Measurements from ENCODE around the gene CCL22. TPM values are rescaled to one million over a fixed set of nuclear protein-coding genes. Genes with fewer than 3 reads are reported as not detected.

Gene CCL22, protein sequence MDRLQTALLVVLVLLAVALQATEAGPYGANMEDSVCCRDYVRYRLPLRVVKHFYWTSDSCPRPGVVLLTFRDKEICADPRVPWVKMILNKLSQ
- polyA plus RNA-seq = 0.20 TPM

DNA sequence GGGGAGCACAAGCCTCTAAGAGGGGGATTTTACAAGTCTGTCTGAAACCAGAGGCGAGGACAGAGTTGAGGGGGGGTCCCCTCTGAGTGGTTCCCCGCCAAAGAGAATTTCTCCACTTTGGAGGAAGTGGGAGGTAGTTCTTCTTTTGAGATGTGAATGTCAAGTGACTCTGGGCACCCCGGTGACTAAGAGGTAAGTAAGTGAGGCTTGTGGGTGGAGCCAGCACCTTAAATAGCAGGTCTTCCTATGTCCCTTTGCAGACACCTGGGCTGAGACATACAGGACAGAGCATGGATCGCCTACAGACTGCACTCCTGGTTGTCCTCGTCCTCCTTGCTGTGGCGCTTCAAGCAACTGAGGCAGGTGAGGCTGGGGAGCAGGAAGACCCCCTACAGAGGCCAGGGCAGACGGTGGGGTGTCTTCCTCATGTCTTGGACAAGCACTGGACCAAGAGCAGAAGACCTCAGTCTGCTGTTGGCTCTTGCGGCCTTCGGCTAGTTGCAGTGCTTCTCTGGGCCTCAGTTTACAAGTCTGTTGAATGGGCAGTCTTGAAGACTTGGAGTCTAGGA lies at the start of gene CCL22:
TSS of gene CCL22 (plus strand) at position 257 of the 569 bp plus-strand sequence. CDS start at position 291, 34 bp downstream.
- Mint-ChIP-seq H3K27ac (peak within 1 kb of the TSS in 1 of 3 donors; percentile 54), H3K4me1 (peaks cover 14 to 18% (median 15%) of the 10 kb centered on the region in 3 donors), H3K36me3 (no peaks in the 10 kb centered on the region), H3K27me3 (peaks cover 5% of the 10 kb centered on the region), H3K4me3 (peak within 1 kb of the TSS in 2 of 4 donors; percentile 4 to 80), H3K9me3 (no peaks in the 10 kb centered on the region)

DNA sequence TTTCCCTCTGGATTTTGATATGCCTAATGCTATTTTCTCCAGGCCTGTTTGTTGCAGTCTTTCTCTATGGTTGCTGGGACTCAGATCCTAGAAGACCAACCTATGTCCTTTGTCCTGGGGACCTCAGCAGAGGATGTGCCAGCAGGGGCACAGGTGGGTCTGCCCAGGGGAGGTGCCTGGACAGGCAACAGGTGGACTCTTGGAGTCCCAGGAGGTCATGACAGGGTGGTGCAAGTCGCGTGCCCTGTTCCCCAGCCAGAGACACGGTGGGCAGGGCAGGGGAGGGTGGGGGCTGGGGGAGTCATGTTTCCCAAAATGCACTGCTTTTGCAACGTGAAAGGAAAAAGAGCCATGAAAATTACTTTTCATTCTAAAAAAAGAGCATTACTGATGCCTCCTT lies 47.8 kb upstream of the CCL22 start:
- Mint-ChIP-seq H3K27ac (no peak overlapping the region), H3K36me3 (no peaks in the 10 kb centered on the region), H3K9me3 (no peaks in the 10 kb centered on the region), H3K4me3 (no peak overlapping the region), H3K27me3 (peaks cover 1% of the 10 kb centered on the region), H3K4me1 (peaks cover 8 to 12% (median 10%) of the 10 kb centered on the region in 3 donors)

DNA sequence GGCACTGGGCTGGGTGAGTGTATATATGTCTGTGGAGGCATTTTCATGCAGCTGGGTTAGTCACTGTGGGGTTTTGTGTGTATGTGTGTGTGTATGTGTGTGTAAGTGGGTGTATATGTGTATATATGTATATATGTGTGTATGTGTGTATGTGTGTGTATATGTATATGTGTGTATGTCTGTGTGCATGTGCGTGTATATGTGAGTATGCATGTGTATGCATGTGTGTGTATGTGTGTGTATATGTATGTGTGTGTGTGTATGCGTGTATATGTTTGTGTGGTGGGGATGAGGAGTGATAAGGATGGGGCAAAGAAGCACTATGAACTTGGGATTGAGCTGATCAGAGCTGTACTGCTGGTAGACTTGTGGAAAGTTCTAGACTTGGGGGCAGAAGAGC lies 45.1 kb upstream of the CCL22 start:
- Mint-ChIP-seq H3K27me3 (peaks cover 1% of the 10 kb centered on the region), H3K27ac (no peak overlapping the region), H3K4me3 (no peak overlapping the region), H3K4me1 (peaks cover 8 to 12% (median 10%) of the 10 kb centered on the region in 3 donors), H3K36me3 (no peaks in the 10 kb centered on the region), H3K9me3 (no peaks in the 10 kb centered on the region)

DNA sequence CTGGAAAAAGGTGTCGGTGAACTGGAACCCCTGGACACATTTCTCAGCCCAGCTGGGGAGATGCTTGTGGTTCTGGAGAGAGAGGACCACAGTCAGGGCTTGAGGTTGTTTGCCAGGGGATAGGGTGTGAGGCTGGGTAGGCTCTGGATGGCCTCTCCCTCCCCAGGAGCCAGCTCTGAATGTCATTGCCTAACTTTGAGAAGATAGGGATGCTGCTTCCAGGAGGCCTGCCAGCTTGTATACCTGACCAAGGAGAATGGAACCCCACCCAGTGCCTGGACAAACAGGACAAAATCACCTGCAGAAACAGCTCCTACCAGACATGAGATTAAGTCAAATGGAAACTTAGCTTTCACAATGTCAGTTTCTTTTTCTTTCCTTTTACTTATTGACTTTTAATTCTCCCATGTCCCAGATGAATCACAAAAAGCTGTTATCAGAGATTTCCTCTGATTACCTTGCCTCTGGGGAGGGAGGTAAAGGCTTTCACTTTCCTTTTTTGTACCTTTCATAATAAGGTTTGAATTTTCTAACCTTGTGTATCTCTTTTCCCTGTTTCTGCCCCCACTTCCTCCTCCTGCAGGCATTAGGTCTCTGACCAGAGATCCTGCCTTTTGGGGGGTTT lies 44.3 kb upstream of the CCL22 start:
- Mint-ChIP-seq H3K27me3 (peaks cover 1% of the 10 kb centered on the region), H3K27ac (no peak overlapping the region), H3K4me3 (peak overlapping the region in 1 of 4 donors; percentile 77), H3K4me1 (peaks cover 8 to 12% (median 10%) of the 10 kb centered on the region in 3 donors), H3K36me3 (no peaks in the 10 kb centered on the region), H3K9me3 (no peaks in the 10 kb centered on the region)

DNA sequence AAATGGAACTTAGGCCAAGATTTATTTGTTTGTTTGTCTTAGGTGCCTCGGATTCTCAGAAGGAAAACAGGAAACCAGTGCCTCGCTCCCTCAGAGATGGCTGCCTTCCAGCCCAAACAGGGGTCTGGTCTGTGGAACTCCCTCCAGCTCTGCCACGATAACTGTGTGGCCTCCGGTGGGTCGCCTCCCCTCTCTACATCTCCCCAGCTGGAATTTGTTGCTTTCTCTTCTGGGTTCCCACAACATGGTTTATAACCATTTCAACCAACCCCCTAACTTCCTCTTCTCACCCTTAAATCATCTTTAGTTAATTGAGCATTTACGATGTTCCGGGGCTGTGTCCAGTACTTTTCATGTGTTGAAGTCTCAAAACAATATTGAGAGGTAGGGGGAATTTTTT lies 43.2 kb upstream of the CCL22 start:
- Mint-ChIP-seq H3K36me3 (no peaks in the 10 kb centered on the region), H3K9me3 (no peaks in the 10 kb centered on the region), H3K27ac (no peak overlapping the region), H3K4me3 (no peak overlapping the region), H3K4me1 (peaks cover 7 to 12% (median 8%) of the 10 kb centered on the region in 3 donors), H3K27me3 (peaks cover 1% of the 10 kb centered on the region)

DNA sequence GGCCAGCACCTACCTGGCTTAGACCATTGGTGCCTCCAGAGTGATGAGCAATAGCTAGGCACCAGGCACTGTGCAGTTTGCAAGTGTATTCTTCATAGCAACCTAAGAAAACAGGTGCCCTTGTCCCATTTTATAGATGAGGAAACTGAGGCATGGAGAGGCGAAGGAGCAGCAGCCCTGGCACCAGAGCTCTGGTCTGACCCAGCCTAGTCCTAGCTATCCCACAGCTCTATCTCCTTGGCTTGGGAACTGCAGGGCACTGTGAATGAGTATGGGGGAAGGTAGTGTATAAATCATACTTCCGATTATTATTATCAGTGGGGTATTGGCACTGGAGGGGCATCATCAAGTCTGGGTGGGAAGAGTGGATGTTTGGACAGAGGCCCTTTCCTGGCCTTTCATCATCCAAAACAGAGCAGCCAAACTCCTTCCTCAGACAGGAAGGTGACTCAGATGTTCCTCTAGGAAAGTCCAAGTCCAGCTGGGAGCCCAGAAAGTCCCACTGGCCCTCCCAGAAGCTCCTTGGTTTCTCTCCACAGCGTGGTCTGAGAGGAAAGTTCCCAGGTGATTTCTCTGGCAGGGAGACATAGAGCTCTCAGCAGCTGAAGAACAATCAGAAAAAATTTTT lies 42.1 kb upstream of the CCL22 start:
- H3K36me3 Mint-ChIP-seq = no peaks in the 10 kb centered on the region
- peaks cover 7 to 12% (median 8%) of the 10 kb centered on the region in 3 donors for H3K4me1 Mint-ChIP-seq
- no peaks in the 10 kb centered on the region for H3K9me3 Mint-ChIP-seq
- no peak overlapping the region for H3K27ac Mint-ChIP-seq
- peak overlapping the region in 1 of 4 donors; percentile 59 for H3K4me3 Mint-ChIP-seq
- H3K27me3 Mint-ChIP-seq = peaks cover 1% of the 10 kb centered on the region

DNA sequence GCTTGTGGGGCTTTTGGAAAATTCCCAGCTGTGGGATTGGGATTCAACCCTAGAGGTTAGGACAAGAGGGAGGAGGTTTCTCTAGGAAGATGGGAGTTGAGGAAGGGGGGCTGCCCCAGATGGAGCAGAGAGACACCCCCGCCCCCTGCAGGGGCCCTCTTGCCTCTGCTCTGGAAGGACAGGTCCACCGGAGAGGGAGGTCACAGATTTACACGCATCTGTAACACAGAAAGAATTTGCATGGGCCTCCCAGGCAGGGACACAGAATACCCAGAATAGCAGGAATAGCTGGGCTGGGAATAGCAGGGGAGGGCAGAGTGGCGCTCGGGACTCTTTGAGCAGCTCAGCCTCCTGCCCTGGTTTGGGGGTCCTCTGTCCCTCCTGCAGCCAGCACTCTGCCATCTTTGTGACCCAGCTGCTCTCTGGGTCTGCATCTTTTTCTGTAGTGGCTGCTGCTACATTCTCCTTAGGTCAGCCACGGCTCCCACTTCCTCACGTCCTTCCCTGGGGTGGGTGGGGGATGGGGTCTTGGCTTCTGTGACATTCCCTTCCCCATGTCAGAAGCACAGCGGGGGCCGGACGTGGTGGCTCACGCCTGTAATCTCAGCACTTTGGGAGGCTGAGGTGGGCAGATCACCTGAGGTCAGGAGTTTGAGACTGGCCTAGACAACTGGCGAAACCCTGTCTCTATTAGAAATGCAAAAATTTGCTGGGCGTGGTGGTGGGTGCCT lies 40.2 kb upstream of the CCL22 start:
- H3K4me1 Mint-ChIP-seq = peaks cover 7 to 13% (median 9%) of the 10 kb centered on the region in 3 donors
- H3K4me3 Mint-ChIP-seq = no peak overlapping the region
- H3K9me3 Mint-ChIP-seq = no peaks in the 10 kb centered on the region
- H3K27me3 Mint-ChIP-seq = no peaks in the 10 kb centered on the region
- H3K27ac Mint-ChIP-seq = no peak overlapping the region
- H3K36me3 Mint-ChIP-seq = no peaks in the 10 kb centered on the region

DNA sequence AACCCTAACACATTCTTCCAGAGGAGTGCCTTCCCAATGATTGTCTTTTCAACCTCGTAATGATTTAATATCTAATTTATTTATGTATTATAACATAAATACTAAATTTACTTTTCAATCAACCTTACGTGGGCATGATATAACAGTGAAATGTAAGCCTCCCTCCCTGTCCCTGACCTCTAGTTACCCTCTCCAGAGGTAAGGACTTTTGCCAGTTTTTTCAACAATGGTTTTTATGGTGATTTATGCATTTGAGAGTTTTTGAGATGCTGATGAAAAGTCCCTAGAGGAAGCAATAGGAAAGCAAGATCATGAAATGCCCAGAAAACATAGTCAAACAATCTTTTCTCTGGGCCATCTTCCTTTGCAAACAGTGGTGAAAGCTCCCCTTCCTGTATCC lies 38.9 kb upstream of the CCL22 start:
- Mint-ChIP-seq H3K4me1 (peaks cover 5 to 12% (median 5%) of the 10 kb centered on the region in 3 donors), H3K36me3 (no peaks in the 10 kb centered on the region), H3K4me3 (no peak overlapping the region), H3K9me3 (no peaks in the 10 kb centered on the region), H3K27me3 (no peaks in the 10 kb centered on the region), H3K27ac (no peak overlapping the region)

DNA sequence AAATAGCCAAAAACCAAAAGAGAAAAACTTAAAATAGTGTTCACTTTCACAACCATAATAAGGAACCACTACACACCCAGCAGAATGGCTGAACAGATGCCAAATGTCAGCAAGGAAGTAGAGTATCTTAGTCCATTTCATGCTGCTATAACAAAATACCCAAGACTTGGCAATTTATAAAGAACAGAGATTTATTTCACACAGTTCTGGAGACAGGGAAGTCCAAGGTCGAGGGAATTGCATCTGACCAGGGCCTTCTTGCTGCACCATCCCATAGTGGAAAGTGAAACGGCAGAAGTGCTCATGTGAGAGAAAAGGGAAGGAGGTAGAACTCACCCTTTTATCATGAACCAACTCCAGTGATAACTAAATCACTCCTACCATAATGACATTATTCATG lies 33.8 kb upstream of the CCL22 start:
- Mint-ChIP-seq H3K4me1 (peaks cover 7 to 12% (median 8%) of the 10 kb centered on the region in 3 donors), H3K36me3 (no peaks in the 10 kb centered on the region), H3K4me3 (no peak overlapping the region), H3K27ac (peak overlapping the region in 1 of 3 donors; percentile 63), H3K9me3 (peaks cover 0 to 3% (median 0%) of the 10 kb centered on the region in 3 donors), H3K27me3 (no peaks in the 10 kb centered on the region)

DNA sequence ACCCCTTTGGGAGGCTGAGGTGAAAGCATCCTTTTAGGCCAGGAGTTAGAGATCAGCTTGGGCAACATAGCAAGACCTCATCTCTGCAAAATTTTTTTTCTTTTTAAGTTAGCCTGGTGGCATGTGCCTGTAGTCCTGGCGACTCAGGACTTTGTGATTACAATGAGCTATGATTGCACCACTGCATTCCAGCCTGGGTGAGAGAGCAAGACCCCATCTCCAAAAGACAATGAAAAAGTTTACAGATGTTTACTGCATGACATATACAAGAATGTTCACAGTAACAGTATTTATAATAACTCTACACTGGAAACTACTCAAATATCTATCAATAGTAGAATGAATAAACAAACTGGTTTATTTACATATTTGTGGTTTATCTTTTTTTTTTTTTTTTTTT lies 33.1 kb upstream of the CCL22 start:
- no peaks in the 10 kb centered on the region for H3K27me3 Mint-ChIP-seq
- H3K4me1 Mint-ChIP-seq = peaks cover 7 to 12% (median 8%) of the 10 kb centered on the region in 3 donors
- H3K9me3 Mint-ChIP-seq = peaks cover 0 to 3% (median 0%) of the 10 kb centered on the region in 3 donors
- no peak overlapping the region for H3K4me3 Mint-ChIP-seq
- H3K36me3 Mint-ChIP-seq = no peaks in the 10 kb centered on the region
- H3K27ac Mint-ChIP-seq = no peak overlapping the region

DNA sequence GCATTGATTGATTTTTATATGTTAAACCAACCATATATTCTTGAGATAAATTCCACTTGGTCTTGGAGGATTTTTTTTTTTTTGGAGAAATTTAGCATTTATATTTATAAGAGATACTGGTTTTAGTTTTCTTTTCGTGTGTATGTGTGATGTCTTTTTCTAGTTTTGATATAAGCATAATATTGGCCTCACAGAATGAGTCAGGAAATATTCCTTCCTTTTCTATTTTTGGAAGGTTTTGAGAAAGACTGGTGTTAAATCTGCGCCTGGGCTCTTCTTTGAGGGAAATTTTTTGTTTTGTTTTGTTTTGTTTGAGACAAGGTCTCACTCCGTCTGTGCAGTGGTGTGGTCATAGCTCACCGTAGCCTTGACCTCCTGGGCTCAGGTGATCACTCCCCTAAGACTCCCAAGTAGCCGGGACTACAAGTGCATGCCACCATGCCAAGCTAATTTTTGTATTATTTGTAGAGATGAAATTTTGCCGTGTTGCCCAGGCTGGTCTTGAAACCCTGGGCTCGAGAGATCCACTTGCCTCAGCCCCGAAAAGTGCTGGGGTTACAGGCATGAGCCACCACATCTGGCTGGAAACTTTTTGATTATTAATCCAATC lies 28.8 kb upstream of the CCL22 start:
- Mint-ChIP-seq H3K4me3 (no peak overlapping the region), H3K27me3 (no peaks in the 10 kb centered on the region), H3K27ac (no peak overlapping the region), H3K9me3 (peaks cover 0 to 3% (median 0%) of the 10 kb centered on the region in 3 donors), H3K4me1 (peaks cover 4 to 5% (median 5%) of the 10 kb centered on the region in 3 donors), H3K36me3 (peaks cover 2% of the 10 kb centered on the region)

DNA sequence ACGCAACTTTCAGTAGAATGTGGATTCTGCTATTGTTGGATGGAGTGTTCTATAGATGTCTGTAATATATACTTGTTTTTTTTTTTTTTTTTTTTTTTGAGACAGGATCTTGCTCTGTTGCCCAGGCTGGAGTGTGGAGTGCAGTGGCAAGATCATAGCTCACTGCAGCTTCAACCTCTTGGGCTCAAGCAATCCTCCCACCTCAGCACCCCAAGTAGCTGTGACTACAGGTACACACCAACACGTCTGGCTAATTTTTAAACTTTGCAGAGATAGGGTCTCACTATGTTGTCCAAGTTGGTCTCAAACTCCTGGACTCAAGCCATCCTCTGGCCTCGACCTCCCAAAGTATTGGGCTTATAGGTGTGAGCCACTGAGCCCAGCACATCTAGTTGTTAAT lies 27.2 kb upstream of the CCL22 start:
- no peak overlapping the region for H3K4me3 Mint-ChIP-seq
- H3K36me3 Mint-ChIP-seq = peaks cover 4% of the 10 kb centered on the region
- H3K27ac Mint-ChIP-seq = no peak overlapping the region
- peaks cover 0 to 6% (median 0%) of the 10 kb centered on the region in 3 donors for H3K4me1 Mint-ChIP-seq
- H3K27me3 Mint-ChIP-seq = no peaks in the 10 kb centered on the region
- no peaks in the 10 kb centered on the region for H3K9me3 Mint-ChIP-seq

DNA sequence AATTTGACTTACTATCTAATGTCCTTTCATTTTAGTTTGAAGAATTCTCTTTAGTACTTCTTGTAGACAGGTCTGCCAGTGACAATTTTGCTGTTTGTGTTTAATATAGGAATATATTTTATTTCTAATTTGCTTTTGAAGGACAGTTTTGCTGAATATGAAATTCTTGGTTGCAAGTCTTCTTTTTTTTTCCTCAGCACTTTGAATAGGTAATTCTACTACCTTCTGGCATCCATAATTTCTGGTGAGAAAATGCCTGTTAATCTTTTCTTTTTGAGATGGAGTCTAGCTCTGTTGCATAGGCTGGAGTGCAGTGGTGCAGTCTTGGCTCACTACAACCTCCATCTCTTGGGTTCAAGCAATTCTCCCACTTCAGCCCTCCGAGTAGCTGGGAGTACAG lies 25.2 kb upstream of the CCL22 start:
- no peak overlapping the region for H3K4me3 Mint-ChIP-seq
- no peak overlapping the region for H3K27ac Mint-ChIP-seq
- H3K4me1 Mint-ChIP-seq = peaks cover 0 to 5% (median 0%) of the 10 kb centered on the region in 3 donors
- H3K9me3 Mint-ChIP-seq = no peaks in the 10 kb centered on the region
- peaks cover 5% of the 10 kb centered on the region for H3K36me3 Mint-ChIP-seq
- no peaks in the 10 kb centered on the region for H3K27me3 Mint-ChIP-seq

DNA sequence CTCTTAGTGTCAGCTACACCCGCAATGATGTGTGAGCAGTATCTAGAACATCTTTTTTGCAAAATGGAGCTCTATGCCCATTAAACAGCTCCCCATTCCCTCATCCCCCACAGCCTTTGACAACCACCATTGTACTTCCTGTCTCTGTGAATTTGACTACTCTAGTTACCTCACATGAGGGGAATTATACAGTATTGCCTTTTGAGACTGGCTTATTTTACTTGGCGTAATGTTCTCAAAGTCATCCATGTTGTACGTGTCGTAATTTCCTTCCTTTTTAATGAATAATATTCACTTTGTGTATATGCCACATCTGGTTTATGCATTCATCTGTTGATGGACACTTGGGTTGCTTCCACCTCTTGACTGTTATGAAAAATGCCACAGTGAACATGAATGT lies 23.2 kb upstream of the CCL22 start:
- Mint-ChIP-seq H3K36me3 (peaks cover 5% of the 10 kb centered on the region), H3K27ac (no peak overlapping the region), H3K9me3 (no peaks in the 10 kb centered on the region), H3K27me3 (peaks cover 1% of the 10 kb centered on the region), H3K4me3 (no peak overlapping the region), H3K4me1 (peaks cover 10 to 11% (median 11%) of the 10 kb centered on the region in 3 donors)

All from IgD-negative memory B cell (primary cell).